GM10248 (cell line): Measurements from ENCODE around the gene KCTD14.
"Not testable (repeated sequence)": the region's sequence is repeated elsewhere in the genome, so short reads cannot be mapped to it uniquely, and the experiment has no call there.

Source experiments
- CTCF ChIA-PET: fragments of 300-600 bp; sonication (Branson Sonifier 250); formaldehyde crosslinking; extraction: SDS; loops from one replicate; lab custom pipeline; 2021; ENCODE audit warnings: antibody characterized with exemption; lab: Yijun Ruan, JAX
- POLR2A ChIA-PET: fragments of 350-650 bp; sonication (Branson Sonifier 250); formaldehyde crosslinking; extraction: SDS; loops from one replicate; lab custom pipeline; 2020; ENCODE audit warnings: antibody characterized with exemption; lab: Yijun Ruan, JAX
- DNase-seq: peaks from one replicate; pipeline ENCODE4 v3.0.0; 2012; ENCODE audit errors: extremely low spot score
- CTCF ChIP-seq: IDR thresholded peaks from 2 replicates; pipeline ENCODE4 v1.5.1; 2012; ENCODE audit warnings: mild to moderate bottlenecking, low read depth; ENCODE audit errors: extremely low read depth, missing control alignments, control extremely low read depth

KCTD14 gene

GRCh38 chr11:78030429-78031325 lies 7.6 kb upstream of the KCTD14 start:
- POLR2A ChIA-PET = interaction anchor here (2.0 kb wide), 1 partner anchor 36 kb away, joined by 6 read pairs; no protein-coding TSS in a partner anchor
- CTCF ChIA-PET = interaction anchor here (1.0 to 8.2 kb wide), 3 partner anchors 10 to 31 kb away, joined by 3 to 89 read pairs (median 3); no protein-coding TSS in a partner anchor
- no peak for DNase-seq
- no peak for TF ChIP-seq CTCF

GRCh38 chr11:78028423-78028822 lies 5.3 kb upstream of the KCTD14 start:
- CTCF ChIA-PET = interaction anchor here (1.1 kb wide), 1 partner anchor 34 kb away, joined by 3 read pairs; the partner anchor contains the start of gene INTS4
- DNase-seq, POLR2A ChIA-PET: not testable (repeated sequence)

- no peak for TF ChIP-seq CTCF
- ChIA-PET POLR2A (no interaction called here), CTCF (interaction anchor here (1.1 to 1.3 kb wide), 2 partner anchors 33 kb away, joined by 3 read pairs; partner anchors contain the start of gene INTS4)
- DNase-seq = no peak
Observed at GRCh38 chr11:78027759-78028158, 4.7 kb upstream of the KCTD14 start.

- POLR2A ChIA-PET = no interaction called here
- TF ChIP-seq CTCF = no peak
- CTCF ChIA-PET = no interaction called here
- no peak for DNase-seq
Observed at GRCh38 chr11:78025378-78025777, 2.3 kb upstream of the KCTD14 start.

- TF ChIP-seq CTCF = no peak
- POLR2A ChIA-PET = no interaction called here
- no peak for DNase-seq
- CTCF ChIA-PET = no interaction called here
Observed at GRCh38 chr11:78023426-78023825, 350 bp upstream of the KCTD14 start.

- CTCF ChIA-PET = interaction anchor here (0.9 to 1.9 kb wide), 6 partner anchors 9 to 402 kb away, joined by 3 to 5 read pairs (median 3); no protein-coding TSS in a partner anchor
- DNase-seq = no peak
- POLR2A ChIA-PET = interaction anchor here (1.2 kb wide), 1 partner anchor 27 kb away, joined by 3 read pairs; no protein-coding TSS in a partner anchor
- TF ChIP-seq CTCF = no peak
Observed at GRCh38 chr11:78021611-78022010, 1.5 kb downstream of the KCTD14 start.

GRCh38 chr11:78020246-78020645 lies 2.8 kb downstream of the KCTD14 start:
- POLR2A ChIA-PET = no interaction called here
- CTCF ChIA-PET = interaction anchor here (1.2 to 1.9 kb wide), 6 partner anchors 11 to 33 kb away, joined by 3 to 13 read pairs (median 4); no protein-coding TSS in a partner anchor
- no peak for DNase-seq
- TF ChIP-seq CTCF = no peak
